Measurements from ENCODE around the gene EEF1AKMT3. TPM values are rescaled to one million over a fixed set of nuclear protein-coding genes. Genes with fewer than 3 reads are reported as not detected.
"Not testable (repeated sequence)": the region's sequence is repeated elsewhere in the genome, so short reads cannot be mapped to it uniquely, and the experiment has no call there.

EEF1AKMT3 gene
- total and polyA plus RNA-seq, 4 donors = 3.6 to 11.5 (median 5.9) TPM

DNA sequence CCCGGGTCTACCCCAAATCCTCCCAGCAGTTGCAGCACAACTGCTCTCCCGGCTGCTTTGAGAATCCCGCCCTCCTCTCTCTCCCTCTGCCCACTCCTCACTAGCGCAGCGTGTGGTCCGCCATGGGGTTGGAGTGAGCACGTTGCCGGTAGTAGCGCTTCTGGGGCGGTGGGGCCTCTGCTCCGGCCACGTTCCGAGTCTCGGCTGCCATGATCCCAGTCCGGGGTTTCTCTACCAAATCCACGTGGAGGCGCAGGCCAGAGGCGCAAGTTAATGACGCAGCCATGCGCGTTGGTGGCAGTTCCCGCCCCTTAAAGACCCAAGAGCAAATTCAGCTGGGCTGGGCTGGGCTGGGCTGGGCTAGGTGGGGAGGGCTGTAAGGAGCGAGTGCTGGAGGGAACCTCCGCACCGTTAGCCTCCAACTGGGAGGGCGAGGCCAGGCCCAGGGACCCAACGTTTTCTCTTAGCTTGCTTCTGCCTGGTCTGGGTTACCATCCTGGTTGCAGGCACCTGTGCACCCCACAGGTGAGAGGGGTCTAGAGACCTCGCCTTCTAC lies 463 bp upstream of the EEF1AKMT3 start, which contains the start of gene METTL1:
TSS of gene METTL1 (minus strand) at position 233 of the 556 bp plus-strand sequence. CDS start at position 211, 22 bp downstream.
- H3K27me3 ChIP-seq (ENCODE audit: control insufficient read depth in 3 of 3, insufficient read depth in 3 of 3, low read length in 2 of 3) = peaks cover 0 to 7% (median 5%) of the 10 kb centered on the region in 3 donors
- peak; percentile 4 for TF ChIP-seq CTCF (IDR thresholded peaks at IDR 0.05; ENCODE audit: control extremely low read depth, extremely low read depth)
- peaks cover 5 to 17% (median 6%) of the 10 kb centered on the region in 5 donors for H3K4me1 ChIP-seq (ENCODE audit: control insufficient read depth in 5 of 5, insufficient read depth in 5 of 5, low read length in 5 of 5)
- ATAC-seq (ENCODE audit: insufficient read depth, low FRiP score) = peak; percentile 88
- H3K36me3 ChIP-seq (ENCODE audit: control insufficient read depth in 4 of 4, insufficient read depth in 4 of 4, low read length in 4 of 4) = peaks cover 3 to 22% (median 11%) of the 10 kb centered on the region in 4 donors
- H3K27ac ChIP-seq (ENCODE audit: low read depth in 1 of 2, low read length in 1 of 2) = peak within 1 kb of the TSS; percentile 84 to 91
- peak within 1 kb of the TSS; percentile 46 to 88 for H3K9ac ChIP-seq (ENCODE audit: insufficient read depth in 1 of 2, low read length in 2 of 2)
- H3K4me3 ChIP-seq = peak within 1 kb of the TSS; percentile 83
- WGBS, 2 donors = 0 to 1% methylated on average over 28 of the region's 28 CpGs
- DNase-seq = peak; percentile 98 to 99 (median 98)
- H3K9me3 ChIP-seq (ENCODE audit: control insufficient read depth in 4 of 4, insufficient read depth in 3 of 4, low read length in 3 of 4) = no peaks in the 10 kb centered on the region

DNA sequence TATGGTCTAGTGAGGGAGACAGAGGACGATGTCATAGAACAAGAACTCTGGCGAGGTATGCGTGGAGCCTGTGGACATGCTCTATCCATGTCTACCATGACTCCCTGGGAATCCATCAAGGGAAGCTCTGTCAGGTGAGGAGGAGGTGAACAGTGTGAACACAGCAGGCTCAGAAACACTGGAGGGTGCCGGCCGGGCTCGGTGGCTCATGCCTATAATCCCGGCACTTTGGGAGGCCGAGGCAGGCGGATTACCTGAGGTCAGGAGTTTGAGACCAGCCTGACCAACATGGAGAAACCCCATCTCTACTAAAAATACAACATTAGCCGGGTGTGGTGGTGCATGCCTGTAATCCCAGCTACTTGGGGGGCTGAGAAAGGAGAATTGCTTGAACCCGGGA lies 2.2 kb downstream of the EEF1AKMT3 start:
- not testable (repeated sequence) for H3K27me3 ChIP-seq (ENCODE audit: control insufficient read depth in 3 of 3, insufficient read depth in 3 of 3, low read length in 2 of 3); ATAC-seq (ENCODE audit: insufficient read depth, low FRiP score); DNase-seq; H3K9ac ChIP-seq (ENCODE audit: insufficient read depth in 1 of 2, low read length in 2 of 2); H3K27ac ChIP-seq (ENCODE audit: low read depth in 1 of 2, low read length in 1 of 2); H3K9me3 ChIP-seq (ENCODE audit: control insufficient read depth in 4 of 4, insufficient read depth in 3 of 4, low read length in 3 of 4); H3K4me3 ChIP-seq
- peaks cover 3 to 22% (median 7%) of the 10 kb centered on the region in 4 donors for H3K36me3 ChIP-seq (ENCODE audit: control insufficient read depth in 4 of 4, insufficient read depth in 4 of 4, low read length in 4 of 4)
- WGBS, 2 donors = 93 to 96% methylated on average over 11 of the region's 11 CpGs
- H3K4me1 ChIP-seq (ENCODE audit: control insufficient read depth in 5 of 5, insufficient read depth in 5 of 5, low read length in 5 of 5) = peaks cover 3 to 16% (median 6%) of the 10 kb centered on the region in 5 donors

- no peak for ATAC-seq (ENCODE audit: insufficient read depth, low FRiP score)
- WGBS, 2 donors = 89 to 100% methylated on average over 3 of the region's 3 CpGs
Measured at GRCh38 chr12:57775044-57775443, 2.6 kb downstream of the EEF1AKMT3 start.

More at GRCh38 chr12:57775044-57775443, 2.6 kb downstream of the EEF1AKMT3 start:
- peaks cover 2 to 22% (median 5%) of the 10 kb centered on the region in 4 donors for H3K36me3 ChIP-seq (ENCODE audit: control insufficient read depth in 4 of 4, insufficient read depth in 4 of 4, low read length in 4 of 4)
- H3K9me3 ChIP-seq (ENCODE audit: control insufficient read depth in 4 of 4, insufficient read depth in 3 of 4, low read length in 3 of 4) = no peaks in the 10 kb centered on the region
- H3K4me1 ChIP-seq (ENCODE audit: control insufficient read depth in 5 of 5, insufficient read depth in 5 of 5, low read length in 5 of 5) = peaks cover 3 to 16% (median 6%) of the 10 kb centered on the region in 5 donors
- H3K4me3 ChIP-seq = no peak overlapping the region
- no peak overlapping the region for H3K9ac ChIP-seq (ENCODE audit: insufficient read depth in 1 of 2, low read length in 2 of 2)
- H3K27me3 ChIP-seq (ENCODE audit: control insufficient read depth in 3 of 3, insufficient read depth in 3 of 3, low read length in 2 of 3) = no peaks in the 10 kb centered on the region
- no peak overlapping the region for H3K27ac ChIP-seq (ENCODE audit: low read depth in 1 of 2, low read length in 1 of 2)
- no peak for TF ChIP-seq CTCF (IDR thresholded peaks at IDR 0.05; ENCODE audit: control extremely low read depth, extremely low read depth)
- DNase-seq = no peak

All from lung (tissue), 12 donors.